IMR-90 (cell line): ENCODE measurements around the gene TBX20. TPM values are rescaled to one million over a fixed set of nuclear protein-coding genes. Genes with fewer than 3 reads are reported as not detected.

Experiments used
- ATAC-seq: fragments of 200-7000 bp; cut with Tn5 transposase; 2 replicates; pipeline ENCODE4 v1.9.1; 2020; ENCODE audit warnings: low read depth, mild to moderate bottlenecking, moderate library complexity
- BruUV-seq: library from RNA; stranded (reverse); fragments of 400-500 nt; replicated peaks from 2 replicates; lab custom pipeline; 2021; lab: Mats Ljungman, UMichigan
- CTCF ChIA-PET: fragments of 300-600 bp; formaldehyde crosslinking; extraction: SDS; loops from one replicate; lab custom pipeline; 2021; ENCODE audit warnings: antibody characterized with exemption; lab: Yijun Ruan, JAX
- POLR2A ChIA-PET: fragments of 300-600 bp; sonication (Branson Sonifier 250); formaldehyde crosslinking; loops from one replicate; lab custom pipeline; 2022; ENCODE audit warnings: antibody characterized with exemption; ENCODE audit not compliant: unreplicated experiment; lab: Charles Lee
- DNase-seq: peaks from one replicate; pipeline ENCODE4 v3.0.0; 2013
- H2AFZ ChIP-seq: replicated peaks from 2 replicates; pipeline ENCODE3; 2013; ENCODE audit warnings: low read length, mild to moderate bottlenecking; ENCODE audit not compliant: poor library complexity
- H2AK5ac ChIP-seq: 2 replicates; pipeline ENCODE4 v1.6.1; 2013; ENCODE audit warnings: low read depth, low read length, inconsistent platforms
- H2AK9ac ChIP-seq: replicated peaks from 2 replicates; pipeline ENCODE3; 2013; ENCODE audit warnings: mild to moderate bottlenecking, low read depth, low read length, moderate library complexity; ENCODE audit not compliant: poor library complexity
- H2BK120ac ChIP-seq: 2 replicates; pipeline ENCODE4 v1.6.1; 2013; ENCODE audit warnings: low read depth, low read length, inconsistent platforms
- H2BK15ac ChIP-seq: 3 replicates; pipeline ENCODE4 v1.6.1; 2013; ENCODE audit warnings: low read depth, low read length, inconsistent platforms
- H2BK20ac ChIP-seq: 2 replicates; pipeline ENCODE4 v1.6.1; 2013; ENCODE audit warnings: low read depth, mild to moderate bottlenecking, inconsistent platforms, low read length, moderate library complexity
- H2BK5ac ChIP-seq: 2 replicates; pipeline ENCODE4 v1.6.1; 2013; ENCODE audit warnings: mild to moderate bottlenecking, low read depth, low read length, inconsistent platforms; ENCODE audit not compliant: poor library complexity, severe bottlenecking
- H3K14ac ChIP-seq: replicated peaks from 2 replicates; pipeline ENCODE4 v1.6.1; 2013; ENCODE audit warnings: low read depth, low read length, inconsistent platforms
- H3K18ac ChIP-seq: 2 replicates; pipeline ENCODE4 v1.6.1; 2013; ENCODE audit warnings: low read depth, low read length, control low read depth
- H3K23ac ChIP-seq: 2 replicates; pipeline ENCODE4 v1.6.1; 2013; ENCODE audit warnings: low read depth, low read length, inconsistent platforms
- H3K27ac ChIP-seq: 2 replicates; pipeline ENCODE4 v1.5.1; 2013; ENCODE audit warnings: mild to moderate bottlenecking, control low read depth, low read length; ENCODE audit not compliant: insufficient read depth
- H3K27me3 ChIP-seq: 2 replicates; pipeline ENCODE4 v1.6.1; 2013; ENCODE audit warnings: low read length; ENCODE audit not compliant: control insufficient read depth, insufficient read depth
- H3K36me3 ChIP-seq: 2 replicates; pipeline ENCODE4 v1.6.1; 2013; ENCODE audit warnings: low read length, mixed read lengths; ENCODE audit not compliant: control insufficient read depth, insufficient read depth
- H3K4ac ChIP-seq: 2 replicates; pipeline ENCODE4 v1.6.1; 2013; ENCODE audit warnings: low read depth, low read length, inconsistent platforms
- H3K4me1 ChIP-seq: 2 replicates; pipeline ENCODE4 v1.6.1; 2013; ENCODE audit warnings: low read length, mixed read lengths; ENCODE audit not compliant: control insufficient read depth, insufficient read depth
- H3K4me2 ChIP-seq: 2 replicates; pipeline ENCODE4 v1.6.1; 2013; ENCODE audit warnings: low read depth, mild to moderate bottlenecking, control low read depth, low read length, moderate library complexity
- H3K4me3 ChIP-seq: 2 replicates; pipeline ENCODE4 v1.5.1; 2013; ENCODE audit warnings: low read depth, mild to moderate bottlenecking, control low read depth, low read length, moderate library complexity; ENCODE audit not compliant: insufficient read depth
- H3K56ac ChIP-seq: 2 replicates; pipeline ENCODE4 v1.6.1; 2013; ENCODE audit warnings: low read length, inconsistent platforms; ENCODE audit not compliant: insufficient read depth; ENCODE audit errors: extremely low read depth
- H3K79me1 ChIP-seq, 2 experiments: 2 replicates each; pipeline ENCODE4 v1.6.1; 2013; ENCODE audit warnings: low read length in 2 of 2, inconsistent platforms in 1 of 2, low read depth in 1 of 2
- H3K9ac ChIP-seq: 2 replicates; pipeline ENCODE4 v1.6.1; 2013; ENCODE audit warnings: low read depth, low read length, control low read depth
- H3K9me1 ChIP-seq: 2 replicates; pipeline ENCODE4 v1.6.1; 2013; ENCODE audit warnings: low read length, inconsistent platforms; ENCODE audit not compliant: insufficient read depth
- H3K9me3 ChIP-seq: 2 replicates; pipeline ENCODE4 v1.6.1; 2013; ENCODE audit warnings: low read length; ENCODE audit not compliant: control insufficient read depth, insufficient read depth
- H4K20me1 ChIP-seq: 2 replicates; pipeline ENCODE4 v1.6.1; 2013; ENCODE audit warnings: low read length, inconsistent platforms; ENCODE audit not compliant: insufficient read depth
- H4K5ac ChIP-seq: 2 replicates; pipeline ENCODE4 v1.6.1; 2013; ENCODE audit warnings: mild to moderate bottlenecking, low read depth, low read length, control low read depth
- H4K8ac ChIP-seq, 2 experiments: 2 replicates each; pipeline ENCODE4 v1.6.1; 2013; ENCODE audit warnings: low read depth in 2 of 2, low read length in 2 of 2, control low read depth in 1 of 2, inconsistent platforms in 1 of 2
- H4K91ac ChIP-seq: 2 replicates; pipeline ENCODE4 v1.6.1; 2013; ENCODE audit warnings: low read depth, low read length, inconsistent platforms; ENCODE audit not compliant: insufficient read depth
- SMC3 ChIP-seq: fragments of 150-350 bp; IDR thresholded peaks from 2 replicates; pipeline ENCODE4 v1.6.1; 2016; ENCODE audit warnings: low read depth, mild to moderate bottlenecking, antibody characterized with exemption, low read length, moderate library complexity
- WGBS, 2 experiments: methylation state at CpG; one replicate each; pipeline versions ENCODE4 v1.1.5 to v1.1.7; 2013; ENCODE audit warnings: missing lambda C conversion rate in 2 of 2; ENCODE audit not compliant: insufficient read length in 1 of 2; ENCODE audit errors: extremely low coverage in 2 of 2; 5-methylcytosine and 5-hydroxymethylcytosine counted together
- dilution Hi-C: fragments of 300-500 bp; cut with HindIII; formaldehyde crosslinking; loops from one replicate; pipeline ENCODE4 v1.14.3; 2018; ENCODE audit warnings: low sequenced_read_pairs; ENCODE audit not compliant: unreplicated experiment
- in situ Hi-C: fragments of 300-500 bp; cut with MboI; formaldehyde crosslinking; loops from 3 replicates; pipeline ENCODE4 v1.14.3; 2019; ENCODE audit warnings: low sequenced_read_pairs, inconsistent platforms, mixed read lengths
- intact Hi-C: fragments of 100-400 bp; cut with micrococcal nuclease; formaldehyde crosslinking; loops from 2 replicates; pipeline ENCODE4 v1.10.0; 2022
- polyA plus RNA-seq, 3 experiments: library from polyadenylated mRNA; depleted of rRNA; stranded (reverse); fragments of >200 nt; gene quantifications; 2 replicates each; pipeline ENCODE4 v1.2.3, GENCODE V29; 2012; ENCODE audit warnings: low replicate concordance in 1 of 3
- total RNA-seq: library from RNA; depleted of rRNA; stranded (reverse); fragments of >200 nt; gene quantifications from 2 replicates; pipeline ENCODE4 v1.2.3, GENCODE V29; 2012

The TBX20 gene
- total and polyA plus RNA-seq, 2 of the 4 experiments (the other 2 are of a cell fraction), result 0.15 to 0.36 TPM

DNA sequence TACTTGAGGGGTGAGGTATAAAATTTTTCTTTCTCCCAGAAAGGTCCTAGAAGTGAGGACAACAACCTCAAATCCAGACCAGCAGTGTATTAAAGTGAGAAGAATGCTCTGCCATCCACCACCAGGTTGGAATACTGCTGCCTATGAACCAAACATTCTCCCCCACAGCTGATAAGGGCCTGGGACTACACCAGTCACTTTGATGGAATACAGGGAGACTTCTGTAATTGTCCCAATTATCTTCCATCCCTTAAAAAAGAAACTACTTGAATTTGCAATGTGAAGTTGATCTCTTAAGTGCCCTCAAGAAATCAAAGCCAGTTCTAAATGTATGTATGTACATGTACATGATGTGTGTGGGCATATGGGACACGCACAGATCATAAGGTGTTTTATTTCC, 3.0 kb downstream of the TBX20 start:
- H4K20me1 ChIP-seq, result no peaks in the 10 kb centered on the region
- no peak overlapping the region for H3K4me3 ChIP-seq
- H4K8ac ChIP-seq, result no peak overlapping the region
- intact Hi-C loops (no loop called here), in situ Hi-C loops (no loop called here), dilution Hi-C loops (no loop called here)
- no peaks in the 10 kb centered on the region for H3K36me3 ChIP-seq
- no peak for TF ChIP-seq SMC3
- H4K5ac ChIP-seq, result no peak overlapping the region
- H3K23ac ChIP-seq, result no peak overlapping the region
- DNase-seq (no peak), ATAC-seq (no peak)
- no peak overlapping the region for H2AK5ac ChIP-seq
- CTCF ChIA-PET, result no interaction called here
- no peak overlapping the region for H3K4me2 ChIP-seq
- H3K56ac ChIP-seq, result no peak overlapping the region
- H3K14ac ChIP-seq, result no peak overlapping the region
- no peak overlapping the region for H3K4ac ChIP-seq
- no peak overlapping the region for H2BK15ac ChIP-seq
- H2AK9ac ChIP-seq, result no peak overlapping the region
- WGBS, 2 experiments, result no CpG with 5 or more reads among the region's 1 CpG
- no peak overlapping the region for H3K9ac ChIP-seq
- no peak overlapping the region for H2BK120ac ChIP-seq
- no TSS peak for BruUV-seq
- no peak overlapping the region for H2AFZ ChIP-seq
- no peak overlapping the region for H4K91ac ChIP-seq
- no peak overlapping the region for H2BK20ac ChIP-seq
- POLR2A ChIA-PET, result no interaction called here
- no peak overlapping the region for H3K18ac ChIP-seq
- no peaks in the 10 kb centered on the region for H3K9me1 ChIP-seq
- H3K27ac ChIP-seq, result no peak overlapping the region
- peaks cover 65% of the 10 kb centered on the region for H3K27me3 ChIP-seq
- H3K79me1 ChIP-seq, result no peaks in the 10 kb centered on the region
- no peaks in the 10 kb centered on the region for H3K4me1 ChIP-seq
- H2BK5ac ChIP-seq, result no peak overlapping the region
- H3K9me3 ChIP-seq, result peaks cover 11% of the 10 kb centered on the region; the same call in 1 of the 2 replicates
